Activated CD4-positive, alpha-beta T cell treated with anti-CD3 and anti-CD28 coated beads for 1 hour (primary cell): ENCODE results near the gene SLC13A3.
A peak's percentile ranks its signal among the peaks of the same experiment; 100 is the strongest.

Experiments used
- DNase-seq: peaks from one replicate; pipeline ENCODE4 v3.0.0-alpha.2; 2020

Gene SLC13A3, protein sequence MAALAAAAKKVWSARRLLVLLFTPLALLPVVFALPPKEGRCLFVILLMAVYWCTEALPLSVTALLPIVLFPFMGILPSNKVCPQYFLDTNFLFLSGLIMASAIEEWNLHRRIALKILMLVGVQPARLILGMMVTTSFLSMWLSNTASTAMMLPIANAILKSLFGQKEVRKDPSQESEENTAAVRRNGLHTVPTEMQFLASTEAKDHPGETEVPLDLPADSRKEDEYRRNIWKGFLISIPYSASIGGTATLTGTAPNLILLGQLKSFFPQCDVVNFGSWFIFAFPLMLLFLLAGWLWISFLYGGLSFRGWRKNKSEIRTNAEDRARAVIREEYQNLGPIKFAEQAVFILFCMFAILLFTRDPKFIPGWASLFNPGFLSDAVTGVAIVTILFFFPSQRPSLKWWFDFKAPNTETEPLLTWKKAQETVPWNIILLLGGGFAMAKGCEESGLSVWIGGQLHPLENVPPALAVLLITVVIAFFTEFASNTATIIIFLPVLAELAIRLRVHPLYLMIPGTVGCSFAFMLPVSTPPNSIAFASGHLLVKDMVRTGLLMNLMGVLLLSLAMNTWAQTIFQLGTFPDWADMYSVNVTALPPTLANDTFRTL

DNA sequence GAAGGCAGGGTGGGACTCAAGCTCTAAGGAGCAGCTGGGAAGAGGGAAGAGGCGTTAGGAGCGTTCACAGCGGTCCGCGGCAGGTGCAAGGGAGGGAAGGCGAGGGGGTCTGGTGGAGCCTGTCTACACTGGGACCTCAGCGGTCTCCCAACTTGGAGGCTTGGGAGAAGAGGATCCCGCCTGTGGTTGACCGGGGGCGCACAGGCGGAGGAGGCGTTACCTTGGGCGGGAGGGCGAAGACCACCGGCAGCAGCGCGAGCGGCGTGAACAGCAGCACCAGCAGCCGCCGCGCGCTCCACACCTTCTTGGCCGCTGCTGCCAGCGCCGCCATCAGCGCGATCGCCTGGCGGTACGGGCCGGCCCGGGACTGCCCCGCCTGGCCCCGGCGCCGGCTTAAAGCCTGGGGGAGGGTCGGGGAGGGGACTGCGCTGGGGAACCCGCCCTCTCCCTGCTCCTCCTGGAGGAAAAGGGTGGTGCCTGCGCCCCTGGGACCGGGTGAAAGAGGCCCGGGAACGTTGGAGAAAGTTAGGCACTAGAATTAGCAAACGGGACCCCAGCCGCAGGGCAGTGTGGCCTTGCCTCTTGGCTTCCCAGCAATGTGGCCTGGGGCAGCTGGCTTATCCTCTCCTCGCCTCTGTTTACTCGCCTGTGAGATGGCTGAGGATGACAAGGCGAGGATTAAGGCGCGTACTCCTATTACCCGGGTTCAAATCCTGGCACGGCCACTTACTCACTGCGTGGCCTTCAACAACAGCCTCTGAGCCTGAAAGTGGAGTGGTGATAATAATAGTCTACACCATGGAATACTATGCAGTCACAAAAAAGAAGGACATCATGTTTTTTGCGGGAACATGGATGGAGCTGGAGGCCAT is at the start of gene SLC13A3:
Gene SLC13A3 (minus strand): TSS at position 369 of the 872 bp plus-strand sequence. CDS start 38 bp downstream, at position 331.
- DNase-seq: no peak

DNA sequence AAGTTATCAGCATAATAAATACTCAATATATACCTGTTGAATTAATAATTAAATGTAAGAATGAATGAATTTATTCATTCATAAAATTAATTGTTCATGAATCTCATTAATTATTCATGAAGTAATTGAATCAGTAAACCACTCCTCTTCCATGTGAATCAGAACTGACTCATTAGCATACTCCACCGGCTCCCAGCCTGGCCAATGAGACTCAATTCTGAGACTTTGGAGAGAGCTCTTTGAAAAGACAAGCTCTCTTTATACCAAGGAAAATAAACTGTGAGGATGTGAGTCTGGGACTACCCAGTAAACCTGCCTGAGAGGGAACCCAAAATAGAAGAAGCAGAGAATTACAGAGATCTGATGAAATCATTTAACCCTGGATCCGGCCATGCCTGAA is 49.8 kb upstream of the SLC13A3 start:
- DNase-seq: no peak

DNA sequence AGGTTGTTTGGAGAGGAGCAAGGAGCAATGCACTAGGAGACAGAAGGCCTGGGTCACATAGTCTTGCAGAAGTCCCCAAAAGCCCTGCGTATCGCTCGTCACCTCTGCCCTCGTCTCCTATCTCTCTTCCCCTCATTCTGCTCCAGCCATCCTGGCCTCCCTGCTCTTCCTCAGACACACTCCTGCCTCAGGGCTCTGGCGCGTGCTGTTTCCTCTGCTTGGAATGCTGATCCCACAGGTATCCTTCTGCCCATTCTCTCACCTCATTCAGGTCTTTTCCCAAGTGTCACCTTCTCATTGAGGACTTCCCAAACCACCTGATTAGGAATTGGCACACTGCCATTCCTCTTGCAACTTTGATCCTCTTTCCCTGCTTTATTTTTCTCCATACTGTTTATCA is 49.2 kb upstream of the SLC13A3 start:
- no peak for DNase-seq

DNA sequence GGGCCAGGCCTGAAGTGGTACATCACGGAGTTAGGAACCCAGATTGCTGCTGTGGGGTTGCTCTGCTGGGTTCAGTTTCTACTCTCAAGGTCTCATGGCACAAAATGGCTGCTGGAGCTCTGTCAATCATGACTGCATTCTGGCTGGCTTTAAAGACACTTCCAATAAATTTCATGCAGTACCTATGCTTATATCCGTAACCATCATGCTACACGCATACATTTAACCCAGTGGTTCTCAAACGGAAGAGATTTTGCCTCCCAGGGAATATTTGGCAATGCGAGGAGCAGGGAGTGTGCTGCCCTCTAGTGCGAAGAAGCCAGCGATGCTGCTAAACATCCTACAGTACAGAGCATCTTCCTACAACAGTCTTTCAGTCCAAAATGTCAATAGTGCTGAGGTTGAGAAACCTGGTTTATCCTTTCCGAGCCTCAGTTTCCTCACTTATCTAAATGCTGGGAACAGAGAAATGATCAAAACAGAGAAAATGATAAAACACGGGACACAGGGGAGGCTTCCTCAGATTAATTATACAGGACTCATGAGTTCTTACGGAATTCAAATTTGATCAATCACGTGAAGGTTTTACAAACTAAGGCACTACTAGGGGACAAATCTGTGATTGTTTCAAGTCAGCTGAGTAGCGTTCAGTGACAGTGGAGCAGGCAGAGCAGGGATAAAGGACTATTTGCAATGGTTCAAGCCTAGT is 48.5 kb upstream of the SLC13A3 start:
- DNase-seq: no peak

DNA sequence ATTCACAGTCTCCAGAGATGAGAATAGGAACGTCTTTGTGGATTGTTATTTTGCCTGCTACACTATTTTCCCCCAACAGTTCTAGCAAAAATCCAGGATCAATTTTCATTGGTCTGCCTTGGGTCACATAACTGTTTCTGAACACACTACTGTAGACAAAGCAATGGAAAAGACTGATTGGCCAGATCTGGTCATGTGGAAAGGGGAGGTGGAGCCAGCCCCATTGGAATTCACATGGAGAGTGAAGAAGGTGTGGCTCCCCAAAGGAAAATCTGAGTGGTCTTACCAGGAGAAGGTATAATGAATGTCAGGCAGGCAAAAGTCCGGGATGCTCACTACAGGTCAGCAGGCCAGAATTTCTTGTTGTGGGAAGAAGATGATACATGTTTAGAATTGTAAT is 47.5 kb upstream of the SLC13A3 start:
- no peak for DNase-seq

DNA sequence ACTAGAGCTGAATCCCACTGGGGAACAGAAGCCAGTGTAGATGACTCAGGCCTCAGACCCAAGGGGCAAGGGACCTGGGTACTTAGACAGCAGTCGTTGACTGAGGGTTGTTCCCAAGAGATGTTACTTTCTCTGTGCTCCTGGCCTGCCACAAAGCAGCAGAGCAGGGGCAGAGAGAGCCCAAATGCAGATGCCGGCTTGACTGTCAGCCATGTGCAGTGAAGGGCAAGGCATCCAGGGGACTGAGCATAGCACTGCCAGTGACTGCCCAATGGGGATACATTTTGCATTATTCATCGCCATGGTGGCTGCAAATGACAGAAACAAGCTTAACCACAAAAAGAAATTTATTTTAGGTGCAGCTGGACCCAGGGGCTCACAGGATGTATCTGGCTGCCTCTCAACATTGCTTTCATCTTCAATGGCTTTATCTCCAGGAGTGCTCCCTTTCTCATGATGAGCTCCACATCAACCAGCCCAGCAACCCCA is 45.6 kb upstream of the SLC13A3 start:
- DNase-seq: no peak

DNA sequence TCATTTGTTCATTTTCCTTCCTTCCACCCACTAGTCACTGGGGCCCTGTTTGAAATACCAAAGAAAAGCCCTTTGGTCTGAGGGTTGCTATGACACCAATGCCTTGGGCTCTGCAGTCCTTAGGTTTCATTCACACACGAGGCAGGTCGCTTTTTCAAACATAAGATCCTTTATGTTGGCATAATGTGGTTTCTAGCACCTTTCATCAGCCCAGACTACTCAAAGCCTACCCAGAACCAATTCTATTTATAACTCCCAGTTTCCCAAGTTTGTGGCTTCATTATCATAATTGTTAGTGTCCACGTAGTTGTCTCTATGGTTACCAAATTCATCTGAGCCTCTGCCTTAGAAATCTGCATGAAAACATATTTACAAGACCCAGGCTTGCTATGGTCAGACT is 44.6 kb upstream of the SLC13A3 start:
- DNase-seq: no peak

DNA sequence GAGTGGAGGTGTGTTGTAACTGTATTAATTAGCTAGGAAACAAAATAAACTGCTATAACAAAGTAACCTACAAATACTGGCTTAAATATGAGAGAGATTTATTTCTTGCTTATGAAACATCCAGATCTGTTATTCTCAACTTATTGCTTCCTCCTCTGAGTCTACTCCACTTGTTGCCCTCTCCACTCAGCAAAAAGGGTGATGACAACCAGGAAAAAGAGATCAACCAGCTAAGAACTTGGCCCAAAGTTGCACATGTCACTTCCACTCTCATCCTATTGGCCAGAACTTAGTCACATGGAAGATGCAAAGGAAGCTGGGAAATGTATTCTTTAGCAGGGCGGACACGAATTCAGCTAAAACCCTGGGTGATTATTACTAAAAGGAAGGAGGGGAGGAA is 43.2 kb upstream of the SLC13A3 start:
- DNase-seq: no peak

DNA sequence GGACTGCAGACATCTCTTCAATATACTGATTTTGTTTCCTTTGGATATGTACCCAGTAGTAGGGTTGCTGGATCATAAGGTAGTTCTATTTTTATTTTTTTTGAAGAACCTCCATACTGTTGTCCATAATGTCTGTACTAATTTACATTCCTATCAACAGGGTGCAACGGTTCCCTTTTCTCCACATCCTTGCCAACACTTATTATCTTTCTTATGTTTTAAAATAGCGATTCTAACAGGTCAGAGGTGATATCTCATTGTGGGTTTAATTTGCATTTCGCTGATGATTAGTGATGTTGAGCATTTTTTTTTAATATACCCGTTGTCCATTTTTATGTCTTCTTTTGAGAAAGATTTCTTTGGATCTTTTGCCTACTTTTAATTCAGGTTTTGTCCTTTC is 39.9 kb upstream of the SLC13A3 start:
- no peak for DNase-seq

DNA sequence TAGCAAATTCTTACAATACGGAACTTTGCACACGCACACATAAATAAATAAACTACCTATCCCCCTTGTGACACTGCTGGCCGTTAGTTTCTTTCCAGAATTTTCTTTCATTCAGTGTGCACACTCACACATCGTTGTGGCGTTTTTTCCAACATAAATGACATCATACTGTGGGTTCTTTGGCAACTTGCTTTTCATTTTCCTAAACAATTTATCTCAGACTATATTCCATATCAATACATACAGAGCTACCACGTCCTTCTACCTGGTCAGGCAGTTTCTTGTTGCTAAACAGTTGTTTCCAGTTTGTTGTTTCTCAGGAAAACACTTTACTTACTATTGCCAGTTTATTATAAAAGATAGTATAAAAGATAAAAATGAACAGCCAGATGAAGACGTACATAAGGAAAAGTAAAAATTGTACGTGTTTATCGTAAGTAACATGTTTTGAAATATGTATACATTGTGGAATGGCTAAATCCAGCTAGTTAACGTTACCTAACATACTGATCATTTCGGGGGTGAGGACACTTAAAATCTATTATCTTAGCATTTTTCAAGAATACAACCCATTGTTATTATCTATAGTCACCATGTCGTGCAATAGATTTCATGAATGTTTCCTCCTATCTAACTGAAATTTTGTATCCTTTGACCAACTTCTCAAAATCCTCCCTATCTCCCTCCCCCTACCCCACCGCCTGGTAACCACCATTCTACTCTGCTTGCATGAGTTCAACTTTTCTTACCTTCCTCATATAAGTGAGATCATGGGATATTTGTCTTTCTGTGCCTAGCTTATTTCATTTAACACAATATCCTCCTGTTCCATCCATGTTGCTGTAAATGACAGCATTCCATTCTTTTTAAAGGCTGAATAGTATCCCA is 39.2 kb upstream of the SLC13A3 start:
- no peak for DNase-seq

DNA sequence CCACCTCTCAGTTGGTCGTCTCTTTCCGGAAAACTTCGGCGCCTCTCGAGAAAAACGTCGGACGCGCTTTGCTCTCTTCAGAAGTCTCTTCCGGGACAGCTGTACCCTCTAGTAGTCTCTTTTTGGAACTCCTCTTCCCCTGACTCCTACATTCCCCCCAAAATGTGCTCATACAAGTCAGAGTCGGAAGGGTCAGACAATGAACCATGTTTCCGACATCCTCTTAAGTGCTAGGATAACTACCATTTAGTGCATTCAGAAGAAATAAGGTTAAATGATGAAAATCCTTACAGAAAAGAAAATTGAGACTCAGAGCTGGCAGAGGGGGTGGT is 38.5 kb upstream of the SLC13A3 start:
- DNase-seq: no peak

DNA sequence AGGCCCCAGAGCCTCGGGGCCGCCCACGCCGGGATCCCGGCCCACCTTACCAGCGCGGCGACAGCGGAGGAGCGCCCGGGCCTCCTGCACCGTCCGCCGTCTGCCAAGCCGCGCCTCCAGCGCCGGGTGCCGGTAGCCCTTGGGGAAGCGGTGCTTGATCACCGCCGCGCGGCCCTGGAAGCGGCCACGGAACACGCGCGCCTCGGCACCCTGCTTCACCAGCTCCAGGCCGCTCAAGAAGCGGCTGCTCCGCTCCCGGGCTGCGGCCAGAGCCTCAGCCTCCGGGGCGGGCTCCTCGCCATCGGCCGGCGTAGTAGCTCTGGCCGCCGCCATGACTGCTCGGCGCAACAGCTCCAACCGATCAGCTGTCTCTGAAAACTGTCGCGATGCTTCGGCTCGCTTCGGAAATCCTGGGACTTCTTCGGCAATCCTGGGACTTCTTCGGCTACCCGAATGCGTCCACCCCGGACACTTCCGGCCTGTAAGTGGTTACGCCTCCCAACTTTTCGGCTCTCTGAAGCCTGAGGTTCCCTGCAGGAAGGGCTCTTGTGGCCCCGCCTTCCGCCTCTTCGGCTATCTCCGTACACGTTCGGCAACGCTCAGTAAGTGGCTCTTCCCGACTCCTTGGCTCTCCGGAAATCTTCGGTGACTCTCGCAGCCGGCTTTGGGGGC is 38.0 kb upstream of the SLC13A3 start, which contains the start of gene TP53RK:
Gene TP53RK (minus strand): TSS at position 363 of the 672 bp plus-strand sequence. CDS start 30 bp downstream, at position 333.
- peak; percentile 87 for DNase-seq

DNA sequence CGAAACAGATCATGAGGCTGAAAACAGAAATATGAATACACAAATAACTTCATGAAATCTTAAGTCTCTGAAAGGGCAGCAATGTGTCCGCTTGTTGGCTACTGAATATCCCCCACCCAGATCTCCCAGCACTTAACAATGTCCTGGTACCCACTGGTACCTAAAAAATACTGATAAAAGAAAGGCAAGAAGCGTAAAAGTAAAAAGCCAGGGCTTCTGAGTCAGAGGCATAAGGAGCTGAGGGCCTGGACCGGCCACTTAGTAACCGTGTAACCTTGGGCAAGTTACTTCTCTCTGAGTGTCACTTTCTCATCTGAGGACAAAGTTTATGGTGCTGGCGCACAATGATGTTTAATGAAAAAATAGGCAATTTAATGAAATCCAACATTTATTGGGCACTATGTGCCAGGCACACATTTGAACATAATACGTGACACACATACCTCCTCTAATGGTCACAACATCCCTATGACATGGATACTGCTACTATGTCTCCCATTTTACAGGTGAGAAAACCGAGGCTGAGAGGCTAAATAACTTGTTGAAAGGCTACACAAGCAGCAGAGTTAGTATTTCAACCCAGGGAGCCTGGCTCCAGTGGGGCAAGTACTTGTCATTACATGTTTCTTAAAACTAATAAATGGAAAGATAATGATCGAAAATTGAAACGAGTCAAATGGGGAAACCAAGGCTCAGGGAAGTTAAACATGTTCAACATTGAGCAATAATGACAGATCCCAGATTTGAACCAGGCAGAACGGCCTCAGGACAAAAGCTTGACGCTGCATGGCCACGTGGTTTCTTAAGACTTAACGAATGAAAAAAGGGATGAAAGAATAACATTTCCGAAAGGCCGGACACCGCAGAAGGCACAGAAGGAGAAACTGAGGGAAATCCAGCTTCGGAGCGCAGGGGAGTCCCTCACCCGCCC is 37.2 kb upstream of the SLC13A3 start:
- no peak for DNase-seq

DNA sequence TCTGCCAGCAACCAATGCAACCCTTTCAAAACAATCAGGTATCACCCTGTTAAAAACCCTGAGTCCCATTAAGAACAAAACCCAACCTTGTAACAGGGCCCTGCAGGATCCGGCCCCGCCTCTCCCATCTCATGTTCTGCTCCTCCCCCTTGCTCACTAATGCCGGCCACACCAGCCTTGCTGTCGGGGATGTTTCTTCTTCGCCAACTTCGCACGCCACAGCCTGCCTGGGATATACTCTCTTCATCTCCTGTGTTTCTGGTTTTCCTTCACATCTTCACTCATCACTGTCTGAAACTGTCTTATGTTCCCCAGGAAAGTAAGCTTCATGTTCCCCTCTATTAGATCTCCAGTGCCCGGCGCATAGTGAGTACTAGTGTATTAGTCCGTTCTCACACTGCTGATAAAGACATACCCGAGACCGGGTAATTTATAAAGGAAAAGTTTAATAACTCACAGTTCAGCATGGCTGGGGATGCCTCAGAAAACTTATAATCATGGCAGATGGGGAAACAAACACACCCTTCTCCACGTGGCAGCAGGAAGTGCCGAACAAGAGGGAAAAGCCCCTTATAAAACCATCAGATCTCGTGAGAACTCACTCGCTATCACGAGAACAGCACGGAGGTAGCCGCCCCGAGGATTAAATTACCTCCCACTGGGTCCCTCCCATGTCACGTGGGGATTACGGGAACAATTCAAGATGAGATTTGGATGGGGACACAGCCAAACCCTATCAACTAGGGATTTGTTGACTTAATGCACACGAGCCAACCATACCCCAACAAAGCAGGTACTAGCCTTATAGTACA is 32.9 kb upstream of the SLC13A3 start:
- no peak for DNase-seq

DNA sequence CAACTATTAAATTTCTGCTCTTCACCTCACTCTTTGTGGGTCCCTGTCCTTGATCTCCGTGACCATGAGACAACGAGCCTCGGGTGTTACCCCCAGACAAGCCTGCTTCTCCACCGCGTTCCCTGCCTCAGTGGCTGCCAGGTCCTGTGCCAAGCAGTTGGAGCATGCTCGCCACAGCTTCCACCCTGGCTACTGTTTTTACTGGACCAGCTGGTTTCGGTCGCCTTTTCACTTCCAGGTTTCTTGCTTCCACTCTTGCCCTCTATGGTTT is 32.3 kb upstream of the SLC13A3 start:
- no peak for DNase-seq

DNA sequence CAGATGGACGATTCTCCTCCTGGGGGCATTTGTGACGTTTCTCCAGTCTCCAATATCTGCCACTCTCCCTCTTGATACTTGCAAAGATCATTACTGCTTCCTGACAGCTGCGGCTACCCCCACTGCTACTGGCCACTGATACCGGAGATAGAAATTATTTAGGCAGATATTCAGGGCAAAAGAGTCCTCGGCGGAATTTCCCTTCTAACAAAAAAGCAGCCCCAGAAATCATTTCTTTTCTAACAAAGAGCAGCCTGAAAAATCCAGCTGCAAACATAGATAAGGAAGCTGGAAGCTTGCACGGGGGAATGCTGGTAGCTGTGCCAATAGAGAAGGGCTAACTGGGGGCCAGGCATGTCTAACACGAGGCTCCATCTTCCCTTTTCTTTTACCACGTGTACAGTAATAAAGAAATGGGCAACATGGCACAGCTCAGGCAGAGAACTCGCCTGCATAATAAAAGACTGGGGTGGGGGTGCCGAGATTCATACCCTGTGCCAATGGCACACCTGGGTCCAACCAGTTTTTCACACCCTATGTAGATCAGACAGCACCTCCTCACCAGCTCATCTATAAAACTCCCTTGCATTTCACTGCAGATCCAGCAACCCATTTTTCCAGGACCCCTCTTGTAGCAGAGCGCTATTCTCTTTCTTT is 31.9 kb upstream of the SLC13A3 start:
- DNase-seq: no peak

DNA sequence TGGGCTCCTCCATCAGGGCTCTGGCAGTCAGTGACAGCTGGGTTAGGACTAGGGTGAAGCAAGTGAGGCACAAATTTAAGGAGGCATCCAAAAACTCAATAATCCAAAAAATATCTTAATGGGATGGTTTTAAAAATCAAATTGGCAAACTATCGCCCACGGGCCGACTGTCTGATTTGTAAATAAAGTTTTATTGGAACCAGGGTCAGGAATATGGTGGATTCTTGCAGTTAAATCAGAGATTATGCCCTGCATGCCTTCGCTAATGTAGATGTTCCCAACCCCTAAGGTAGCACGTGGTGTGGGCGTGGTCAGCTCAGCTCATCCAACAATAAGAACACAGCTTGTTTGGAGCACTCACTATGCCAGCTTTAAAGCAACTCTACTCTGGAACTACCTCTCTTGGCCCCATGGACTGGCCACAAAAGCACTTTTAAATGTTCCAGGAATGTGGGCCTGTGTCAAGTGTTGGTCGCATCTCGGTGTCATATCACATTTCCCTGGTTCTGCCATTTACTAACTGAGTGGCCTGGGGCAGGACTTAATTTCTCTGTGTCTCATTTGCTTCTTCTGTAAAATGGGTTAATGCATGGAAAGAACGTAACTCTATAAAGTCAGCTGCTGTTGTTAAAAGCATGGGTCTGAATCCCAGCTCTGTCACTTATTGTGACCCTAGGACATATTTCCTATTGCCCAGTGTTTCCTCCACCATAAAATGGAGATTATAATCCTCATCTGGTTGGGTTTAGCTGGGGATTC is 31.0 kb upstream of the SLC13A3 start:
- DNase-seq: no peak
